SH-SY5Y (cell line): ENCODE results near the gene YIF1A.

ENCODE experiments used
- GATA2 ChIP-seq: IDR thresholded peaks from 2 replicates; pipeline ENCODE4 v1.6.1; 2011; ENCODE audit warnings: mild to moderate bottlenecking, low read depth, low read length
- GATA3 ChIP-seq: IDR thresholded peaks from 2 replicates; pipeline ENCODE4 v1.6.1; 2011; ENCODE audit warnings: low read depth, mild to moderate bottlenecking, low read length, moderate library complexity

- TF ChIP-seq GATA3: no peak
- no peak for TF ChIP-seq GATA2
Observed at GRCh38 chr11:66330931-66331330, 42.0 kb upstream of the YIF1A start.
